Measurements from ENCODE around the gene GRIN3B. TPM values are rescaled to one million over a fixed set of nuclear protein-coding genes. Genes with fewer than 3 reads are reported as not detected.

GRIN3B gene
- total and polyA plus RNA-seq, 7 donors = 0.04 to 0.14 TPM; not detected in 5

DNA sequence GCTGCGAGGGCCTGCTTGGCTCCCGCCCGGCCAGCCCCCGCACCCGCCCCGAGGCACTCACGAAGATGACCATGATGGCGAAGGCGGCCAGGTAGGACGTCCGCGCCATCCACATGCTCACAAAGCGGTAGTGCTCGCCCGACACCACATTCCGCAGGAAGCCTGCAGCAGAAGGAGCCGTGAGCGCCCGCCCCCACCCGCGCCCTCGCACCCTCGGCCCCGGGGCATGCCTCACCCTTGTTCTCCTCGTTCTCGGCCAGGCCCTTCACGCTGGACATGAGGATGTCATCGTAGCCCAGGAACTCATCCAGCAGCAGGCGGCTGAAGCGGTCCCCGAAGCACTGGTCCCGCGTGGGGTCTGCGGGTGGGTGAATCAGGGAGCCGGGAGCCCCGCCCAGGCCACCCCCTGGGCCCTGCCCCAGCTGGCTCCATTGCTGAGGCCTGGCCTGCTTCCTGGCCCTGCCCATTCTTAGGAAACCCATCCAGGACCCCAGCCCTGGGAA, 11.7 kb downstream of the GRIN3B start:
- WGBS, 2 donors = 95 to 97% methylated on average over 36 of the region's 36 CpGs
- Histone ChIP-seq H3K4me1 (peaks cover 0 to 42% (median 23%) of the 10 kb centered on the region in 4 donors), H3K27me3 (no peaks in the 10 kb centered on the region), H3K9me3 (no peaks in the 10 kb centered on the region), H3K27ac (no peak overlapping the region), H3K4me3 (no peak overlapping the region), H3K36me3 (peaks cover 35 to 55% (median 46%) of the 10 kb centered on the region in 4 donors)
- intact Hi-C loops (cut with DNase I) = no loop called here
- TF ChIP-seq POLR2A (IDR thresholded peaks at IDR 0.05) (no peak), POLR2AphosphoS5 (IDR thresholded peaks at IDR 0.05) (no peak), EP300 (IDR thresholded peaks at IDR 0.05) (no peak)
- TF ChIP-seq, protein P1, sequence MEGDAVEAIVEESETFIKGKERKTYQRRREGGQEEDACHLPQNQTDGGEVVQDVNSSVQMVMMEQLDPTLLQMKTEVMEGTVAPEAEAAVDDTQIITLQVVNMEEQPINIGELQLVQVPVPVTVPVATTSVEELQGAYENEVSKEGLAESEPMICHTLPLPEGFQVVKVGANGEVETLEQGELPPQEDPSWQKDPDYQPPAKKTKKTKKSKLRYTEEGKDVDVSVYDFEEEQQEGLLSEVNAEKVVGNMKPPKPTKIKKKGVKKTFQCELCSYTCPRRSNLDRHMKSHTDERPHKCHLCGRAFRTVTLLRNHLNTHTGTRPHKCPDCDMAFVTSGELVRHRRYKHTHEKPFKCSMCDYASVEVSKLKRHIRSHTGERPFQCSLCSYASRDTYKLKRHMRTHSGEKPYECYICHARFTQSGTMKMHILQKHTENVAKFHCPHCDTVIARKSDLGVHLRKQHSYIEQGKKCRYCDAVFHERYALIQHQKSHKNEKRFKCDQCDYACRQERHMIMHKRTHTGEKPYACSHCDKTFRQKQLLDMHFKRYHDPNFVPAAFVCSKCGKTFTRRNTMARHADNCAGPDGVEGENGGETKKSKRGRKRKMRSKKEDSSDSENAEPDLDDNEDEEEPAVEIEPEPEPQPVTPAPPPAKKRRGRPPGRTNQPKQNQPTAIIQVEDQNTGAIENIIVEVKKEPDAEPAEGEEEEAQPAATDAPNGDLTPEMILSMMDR (IDR thresholded peaks at IDR 0.05) = no peak
- DNase-seq = no peak

DNA sequence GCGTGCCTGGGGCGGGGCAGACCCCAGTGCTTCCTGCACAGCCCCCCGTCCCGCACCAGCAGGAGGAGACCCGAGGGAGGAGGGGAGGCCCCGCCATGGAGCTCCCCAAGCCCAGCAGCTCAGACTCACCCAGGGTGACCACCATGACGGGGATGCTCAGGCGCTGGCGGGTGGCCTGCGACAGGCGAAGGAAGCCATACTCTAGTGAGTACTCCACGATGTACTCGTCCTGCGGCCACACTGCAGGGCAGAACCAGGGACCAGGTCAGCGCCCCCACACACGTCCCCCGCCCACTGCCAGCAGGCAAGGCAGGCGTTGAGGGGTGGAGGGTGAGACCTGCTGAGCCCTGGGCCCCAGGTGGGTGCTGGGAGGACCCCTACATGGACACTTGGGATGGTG, 12.1 kb downstream of the GRIN3B start:
- 90 to 95% methylated on average over 18 of the region's 18 CpGs for WGBS, 2 donors
- intact Hi-C loops (cut with DNase I) = no loop called here
- Histone ChIP-seq H3K9me3 (no peaks in the 10 kb centered on the region), H3K27ac (no peak overlapping the region), H3K27me3 (no peaks in the 10 kb centered on the region), H3K4me3 (no peak overlapping the region), H3K36me3 (peaks cover 35 to 55% (median 46%) of the 10 kb centered on the region in 4 donors), H3K4me1 (peaks cover 0 to 47% (median 27%) of the 10 kb centered on the region in 4 donors)
- TF ChIP-seq, protein P1 (IDR thresholded peaks at IDR 0.05) = no peak
- TF ChIP-seq POLR2A (IDR thresholded peaks at IDR 0.05) = no peak
- DNase-seq = no peak

DNA sequence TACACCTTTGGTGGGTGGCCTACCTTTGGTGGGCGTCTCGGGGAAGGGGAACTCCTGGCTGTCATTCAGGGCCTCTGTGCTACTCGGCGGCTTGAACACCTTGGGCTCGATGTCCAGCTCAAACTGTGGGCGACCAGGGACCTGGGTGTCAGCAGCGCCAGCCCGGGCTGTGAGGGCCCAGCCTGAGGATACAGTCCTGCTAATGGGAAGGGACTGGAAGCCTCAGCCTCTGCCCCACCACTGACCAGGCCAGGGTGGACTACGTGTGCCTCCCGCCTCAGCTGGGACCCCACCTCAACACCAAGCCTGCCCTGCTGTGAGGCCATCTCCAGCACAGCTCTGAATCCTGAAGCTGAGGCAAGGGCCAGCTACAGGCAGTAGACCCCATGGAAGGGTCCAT, 13.0 kb downstream of the GRIN3B start:
- peaks cover 35 to 55% (median 46%) of the 10 kb centered on the region in 4 donors for H3K36me3 ChIP-seq
- no peaks in the 10 kb centered on the region for H3K27me3 ChIP-seq
- TF ChIP-seq POLR2AphosphoS5 (IDR thresholded peaks at IDR 0.05) (no peak), EP300 (IDR thresholded peaks at IDR 0.05) (no peak), POLR2A (IDR thresholded peaks at IDR 0.05) (no peak)
- TF ChIP-seq, protein P1 (IDR thresholded peaks at IDR 0.05) = no peak
- intact Hi-C loops (cut with DNase I) = no loop called here
- peaks cover 0 to 55% (median 36%) of the 10 kb centered on the region in 4 donors for H3K4me1 ChIP-seq
- WGBS, 2 donors = 94 to 95% methylated on average over 10 of the region's 10 CpGs
- no peak overlapping the region for H3K27ac ChIP-seq
- H3K9me3 ChIP-seq = no peaks in the 10 kb centered on the region
- no peak overlapping the region for H3K4me3 ChIP-seq
- DNase-seq = no peak

DNA sequence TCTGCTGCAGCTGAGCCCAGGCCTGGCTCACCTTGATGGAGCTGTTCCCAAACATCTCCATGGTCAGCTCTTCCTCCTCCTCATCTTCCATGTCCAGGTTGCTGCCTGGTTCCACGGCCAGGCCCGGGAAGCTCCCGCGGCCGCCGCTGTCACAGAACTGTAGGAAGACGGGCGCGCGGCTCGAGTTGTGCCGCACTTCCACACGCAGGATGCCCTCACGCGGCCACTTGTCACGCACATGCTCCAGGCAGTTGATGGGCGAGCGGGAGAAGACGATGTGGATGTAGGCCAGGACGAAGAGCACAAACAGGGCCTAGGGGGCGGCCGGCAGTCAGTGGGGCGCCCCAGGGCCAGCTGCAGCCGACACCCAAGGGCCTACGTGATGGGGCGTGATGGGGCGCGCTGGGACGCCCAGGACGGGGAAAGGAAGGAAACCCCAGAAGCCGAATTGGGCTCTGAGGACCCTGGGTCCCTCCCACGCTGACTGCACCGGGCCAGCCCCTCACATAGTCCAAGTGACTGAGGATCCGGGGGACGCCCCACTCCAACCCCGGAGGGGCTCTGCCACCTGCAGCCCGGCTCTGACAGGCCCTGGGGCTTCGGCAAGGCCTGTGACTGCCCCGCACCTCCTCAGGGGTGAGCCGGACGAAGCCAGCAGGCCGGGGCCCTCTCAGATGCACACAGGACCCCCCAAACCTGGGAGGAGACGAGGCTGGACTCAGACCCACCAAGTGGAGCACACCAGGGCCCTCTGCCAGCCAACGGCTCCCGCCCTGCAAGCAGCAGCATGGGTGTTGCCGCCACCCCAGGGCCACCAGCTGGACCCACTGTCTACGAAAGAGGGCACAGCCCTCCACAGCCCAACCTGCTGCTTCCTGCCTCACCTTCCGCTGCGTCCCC, 14.2 kb downstream of the GRIN3B start:
- Histone ChIP-seq H3K4me1 (peaks cover 0 to 67% (median 48%) of the 10 kb centered on the region in 4 donors), H3K27me3 (no peaks in the 10 kb centered on the region), H3K9me3 (no peaks in the 10 kb centered on the region), H3K27ac (no peak overlapping the region), H3K4me3 (no peak overlapping the region), H3K36me3 (peaks cover 35 to 52% (median 46%) of the 10 kb centered on the region in 4 donors)
- WGBS, 2 donors = 94 to 96% methylated on average over 49 of the region's 49 CpGs
- DNase-seq = no peak
- TF ChIP-seq, protein P1 (IDR thresholded peaks at IDR 0.05) = no peak
- intact Hi-C loops (cut with DNase I) = no loop called here

All from sigmoid colon (tissue), 7 donors.